Measurements from ENCODE around the gene NIPA2.

NIPA2 gene

GRCh38 chr15:22895465-22896190, 57.2 kb downstream of the NIPA2 start:
- H3K9me3 Mint-ChIP-seq = no peaks in the 10 kb centered on the region
- TF ChIP-seq CTCF (IDR thresholded peaks at IDR 0.05) = no peak
- peak overlapping the region; percentile 51 for H3K27ac Mint-ChIP-seq
- H3K4me3 Mint-ChIP-seq = no peak overlapping the region
- H3K27me3 Mint-ChIP-seq (ENCODE audit: low read depth, poor library complexity) = no peaks in the 10 kb centered on the region
- H3K4me1 Mint-ChIP-seq = no peaks in the 10 kb centered on the region
- DNase-seq = no peak
- H3K36me3 Mint-ChIP-seq (ENCODE audit: low read depth) = peaks cover 61% of the 10 kb centered on the region

GRCh38 chr15:22902046-22902445, 63.6 kb downstream of the NIPA2 start:
- H3K4me1 Mint-ChIP-seq = no peaks in the 10 kb centered on the region
- TF ChIP-seq CTCF (IDR thresholded peaks at IDR 0.05) = no peak
- no peak overlapping the region for H3K27ac Mint-ChIP-seq
- no peak for DNase-seq
- H3K4me3 Mint-ChIP-seq = no peak overlapping the region
- no peaks in the 10 kb centered on the region for H3K9me3 Mint-ChIP-seq
- peaks cover 56% of the 10 kb centered on the region for H3K36me3 Mint-ChIP-seq (ENCODE audit: low read depth)
- H3K27me3 Mint-ChIP-seq (ENCODE audit: low read depth, poor library complexity) = no peaks in the 10 kb centered on the region

DNA sequence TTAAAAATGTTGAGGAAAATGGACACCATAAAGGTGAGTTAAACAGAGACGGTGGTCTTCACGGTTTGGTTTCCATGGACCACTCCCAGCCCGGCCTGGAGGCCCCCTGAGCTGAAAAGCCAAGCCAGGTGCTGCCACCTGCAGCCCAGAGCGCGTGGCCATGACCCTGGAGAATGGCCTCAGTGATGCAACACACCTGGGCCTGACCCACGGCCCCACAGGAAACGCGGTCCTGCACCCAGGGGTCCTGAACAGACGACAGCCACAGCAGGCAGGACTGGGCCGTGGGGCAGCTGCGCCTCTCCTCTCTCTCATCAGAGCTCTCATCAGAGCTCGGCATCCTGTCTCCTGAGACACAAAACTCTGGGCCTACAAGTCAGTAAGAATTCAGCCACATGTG, 64.1 kb downstream of the NIPA2 start:
- peaks cover 55% of the 10 kb centered on the region for H3K36me3 Mint-ChIP-seq (ENCODE audit: low read depth)
- no peak overlapping the region for H3K4me3 Mint-ChIP-seq
- H3K4me1 Mint-ChIP-seq = no peaks in the 10 kb centered on the region
- no peak overlapping the region for H3K27ac Mint-ChIP-seq
- H3K9me3 Mint-ChIP-seq = no peaks in the 10 kb centered on the region
- no peaks in the 10 kb centered on the region for H3K27me3 Mint-ChIP-seq (ENCODE audit: low read depth, poor library complexity)
- no peak for TF ChIP-seq CTCF (IDR thresholded peaks at IDR 0.05)
- no peak for DNase-seq

DNA sequence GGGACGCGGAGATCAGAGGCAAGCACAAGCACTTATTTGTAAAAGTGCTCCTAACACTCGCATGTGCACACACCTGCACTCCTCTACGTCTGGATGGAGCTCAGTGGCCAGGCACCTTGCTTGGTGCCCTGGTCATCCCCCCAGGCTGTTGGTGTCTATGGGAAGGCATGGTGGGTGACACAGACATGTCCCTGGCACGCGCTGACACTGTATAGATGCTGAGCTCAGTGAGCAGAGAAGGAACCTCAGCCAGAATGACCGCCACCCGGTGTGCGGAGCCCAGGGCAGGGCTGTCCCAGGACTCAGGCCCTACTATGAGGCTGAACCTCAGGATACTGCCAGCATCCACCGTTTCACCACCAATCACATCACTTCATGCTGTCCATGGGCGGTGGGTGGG, 64.5 kb downstream of the NIPA2 start:
- no peak for TF ChIP-seq CTCF (IDR thresholded peaks at IDR 0.05)
- Mint-ChIP-seq H3K27ac (no peak overlapping the region), H3K9me3 (no peaks in the 10 kb centered on the region), H3K4me3 (no peak overlapping the region), H3K4me1 (no peaks in the 10 kb centered on the region), H3K27me3 (ENCODE audit: low read depth, poor library complexity) (no peaks in the 10 kb centered on the region), H3K36me3 (ENCODE audit: low read depth) (peaks cover 55% of the 10 kb centered on the region)
- no peak for DNase-seq

DNA sequence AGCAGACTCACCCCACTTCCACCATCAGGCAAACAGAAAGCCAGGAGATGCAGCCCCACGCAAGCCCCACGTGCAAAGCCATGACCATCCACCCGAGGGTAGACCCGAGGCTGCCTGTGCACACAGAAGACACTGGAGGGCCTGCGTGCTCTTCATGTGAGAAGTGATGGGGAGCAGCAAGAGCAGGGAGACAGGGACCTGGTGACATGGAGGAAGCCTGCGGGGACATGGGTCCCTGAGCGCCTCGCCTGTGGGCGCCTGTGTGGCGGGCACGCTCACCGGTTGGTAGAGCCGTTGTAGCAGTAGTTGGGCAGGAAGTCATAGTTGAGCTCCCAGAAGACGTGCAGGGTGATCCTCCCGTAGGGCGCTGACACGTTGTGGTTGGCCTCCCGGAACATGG, 65.0 kb downstream of the NIPA2 start:
- peaks cover 57% of the 10 kb centered on the region for H3K36me3 Mint-ChIP-seq (ENCODE audit: low read depth)
- no peak overlapping the region for H3K4me3 Mint-ChIP-seq
- TF ChIP-seq CTCF (IDR thresholded peaks at IDR 0.05) = no peak
- no peaks in the 10 kb centered on the region for H3K4me1 Mint-ChIP-seq
- no peaks in the 10 kb centered on the region for H3K9me3 Mint-ChIP-seq
- no peak overlapping the region for H3K27ac Mint-ChIP-seq
- DNase-seq = no peak
- no peaks in the 10 kb centered on the region for H3K27me3 Mint-ChIP-seq (ENCODE audit: low read depth, poor library complexity)

DNA sequence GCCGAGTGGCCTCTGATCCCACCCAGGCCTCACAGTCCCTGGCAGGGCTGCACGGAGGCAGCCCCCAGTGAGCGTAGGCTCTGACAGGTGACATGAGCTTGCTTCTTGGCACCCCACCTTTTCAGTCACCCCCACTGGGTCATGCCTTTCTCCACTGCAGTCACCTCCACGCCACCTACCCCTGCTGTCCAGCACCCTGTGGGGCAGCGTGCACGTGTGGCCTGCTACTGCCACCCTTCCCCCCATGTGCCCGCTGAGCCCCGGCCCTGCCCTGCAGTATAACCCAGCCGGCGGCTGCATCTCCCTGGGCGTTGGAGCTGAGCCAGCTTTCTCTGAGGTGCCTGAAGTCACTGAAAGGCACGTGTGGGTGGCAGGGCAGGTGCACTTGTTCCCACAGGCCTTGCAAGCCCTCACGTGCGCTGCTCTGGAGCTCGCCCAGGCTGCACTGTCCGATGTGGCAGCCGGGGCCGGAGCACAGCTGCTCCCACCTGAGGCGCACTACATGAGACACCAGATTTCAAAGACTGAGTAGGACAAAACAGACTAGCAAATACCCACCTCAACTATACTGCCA, 65.6 kb downstream of the NIPA2 start:
- H3K4me1 Mint-ChIP-seq = no peaks in the 10 kb centered on the region
- no peaks in the 10 kb centered on the region for H3K27me3 Mint-ChIP-seq (ENCODE audit: low read depth, poor library complexity)
- H3K9me3 Mint-ChIP-seq = no peaks in the 10 kb centered on the region
- H3K4me3 Mint-ChIP-seq = no peak overlapping the region
- no peak for TF ChIP-seq CTCF (IDR thresholded peaks at IDR 0.05)
- no peak for DNase-seq
- H3K36me3 Mint-ChIP-seq (ENCODE audit: low read depth) = peaks cover 59% of the 10 kb centered on the region
- H3K27ac Mint-ChIP-seq = no peak overlapping the region

Data from nephron progenitor cell (in vitro differentiated cells).